C4-2B (cell line): ENCODE data around the gene TDRD1.

ENCODE experiments used
- ZFX ChIP-seq: fragments of 450-650 bp; IDR thresholded peaks from 2 replicates; pipeline ENCODE4 v1.6.1; 2017
- TF ChIP-seq, protein P1 (sequence below): fragments of 450-650 bp; conservative IDR thresholded peaks from 2 replicates; pipeline ENCODE4 v1.5.1; 2017; ENCODE audit warnings: mild to moderate bottlenecking

DNA sequence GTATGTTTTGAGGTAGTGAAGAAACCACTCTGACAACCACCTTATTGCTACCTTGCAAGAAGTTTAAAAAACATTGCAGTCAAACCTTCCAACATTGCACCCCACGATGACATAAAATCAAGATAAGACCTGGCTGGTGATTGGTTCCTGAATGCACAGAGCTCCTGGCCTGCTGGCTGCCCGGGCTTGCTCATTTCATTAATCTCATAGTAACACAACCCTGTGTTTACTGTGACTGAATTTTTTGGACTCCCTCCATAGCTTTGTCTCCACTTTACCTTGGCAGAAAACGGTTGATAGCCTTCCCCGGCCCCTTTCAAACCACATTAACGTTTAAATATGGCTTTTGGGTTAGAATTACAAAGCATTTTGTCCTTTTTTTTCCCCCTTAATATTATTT lies 87.4 kb downstream of the TDRD1 start:
- TF ChIP-seq, protein P1, sequence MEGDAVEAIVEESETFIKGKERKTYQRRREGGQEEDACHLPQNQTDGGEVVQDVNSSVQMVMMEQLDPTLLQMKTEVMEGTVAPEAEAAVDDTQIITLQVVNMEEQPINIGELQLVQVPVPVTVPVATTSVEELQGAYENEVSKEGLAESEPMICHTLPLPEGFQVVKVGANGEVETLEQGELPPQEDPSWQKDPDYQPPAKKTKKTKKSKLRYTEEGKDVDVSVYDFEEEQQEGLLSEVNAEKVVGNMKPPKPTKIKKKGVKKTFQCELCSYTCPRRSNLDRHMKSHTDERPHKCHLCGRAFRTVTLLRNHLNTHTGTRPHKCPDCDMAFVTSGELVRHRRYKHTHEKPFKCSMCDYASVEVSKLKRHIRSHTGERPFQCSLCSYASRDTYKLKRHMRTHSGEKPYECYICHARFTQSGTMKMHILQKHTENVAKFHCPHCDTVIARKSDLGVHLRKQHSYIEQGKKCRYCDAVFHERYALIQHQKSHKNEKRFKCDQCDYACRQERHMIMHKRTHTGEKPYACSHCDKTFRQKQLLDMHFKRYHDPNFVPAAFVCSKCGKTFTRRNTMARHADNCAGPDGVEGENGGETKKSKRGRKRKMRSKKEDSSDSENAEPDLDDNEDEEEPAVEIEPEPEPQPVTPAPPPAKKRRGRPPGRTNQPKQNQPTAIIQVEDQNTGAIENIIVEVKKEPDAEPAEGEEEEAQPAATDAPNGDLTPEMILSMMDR = no peak
- TF ChIP-seq ZFX = no peak
